ENCODE measurements around the gene XBP1.
"Not testable (repeated sequence)": the region's sequence is repeated elsewhere in the genome, so short reads cannot be mapped to it uniquely, and the experiment has no call there.

Gene XBP1

DNA sequence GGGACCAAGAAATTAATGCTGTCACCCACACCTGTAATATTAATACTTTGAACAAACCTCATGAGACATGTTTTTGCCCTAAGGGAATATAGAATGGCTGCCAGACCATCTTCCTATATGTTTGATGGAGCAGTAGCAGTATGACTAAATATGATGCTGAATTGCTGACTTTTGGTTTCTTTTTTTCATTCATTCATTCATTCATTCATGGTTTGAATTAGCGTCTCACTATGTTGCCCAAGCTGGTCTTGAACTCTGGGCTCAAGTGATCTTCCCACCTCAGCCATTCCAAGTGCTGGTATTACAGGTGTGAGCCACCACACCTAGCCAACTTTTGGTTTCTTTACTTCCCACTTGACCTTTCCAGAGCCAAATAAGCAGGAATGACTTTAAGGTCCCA lies 20.1 kb downstream of the XBP1 start:
- H3K9me3 Mint-ChIP-seq: no peaks in the 10 kb centered on the region
- ATAC-seq: no peak
- H3K27me3 Mint-ChIP-seq: no peaks in the 10 kb centered on the region
- H3K27ac Mint-ChIP-seq: no peak overlapping the region
- H3K4me1 Mint-ChIP-seq: peaks cover 19% of the 10 kb centered on the region
- no peak overlapping the region for H3K4me3 Mint-ChIP-seq
- no peak for DNase-seq

DNA sequence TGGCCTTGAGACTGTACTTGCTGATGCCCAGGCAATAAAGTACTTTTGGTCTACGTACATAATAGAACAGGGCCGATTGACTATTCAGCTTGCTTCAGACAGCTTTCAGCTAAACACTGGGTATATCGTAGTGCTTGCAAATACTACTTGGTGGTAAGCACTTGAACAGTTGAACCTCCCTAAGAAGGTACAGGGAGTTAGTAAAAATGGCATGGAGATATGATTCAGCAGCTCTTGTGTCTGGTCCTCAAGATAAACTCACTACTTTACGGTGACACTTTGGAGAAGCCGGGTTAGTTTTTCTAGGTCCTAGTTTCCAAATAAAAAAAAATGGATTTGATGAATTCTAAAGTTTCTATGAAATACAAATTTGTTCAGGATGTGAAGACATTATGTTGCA lies 20.5 kb downstream of the XBP1 start:
- Mint-ChIP-seq H3K27me3 (no peaks in the 10 kb centered on the region), H3K27ac (no peak overlapping the region), H3K4me1 (peaks cover 20% of the 10 kb centered on the region), H3K9me3 (no peaks in the 10 kb centered on the region), H3K4me3 (no peak overlapping the region)
- ATAC-seq (no peak), DNase-seq (no peak)

DNA sequence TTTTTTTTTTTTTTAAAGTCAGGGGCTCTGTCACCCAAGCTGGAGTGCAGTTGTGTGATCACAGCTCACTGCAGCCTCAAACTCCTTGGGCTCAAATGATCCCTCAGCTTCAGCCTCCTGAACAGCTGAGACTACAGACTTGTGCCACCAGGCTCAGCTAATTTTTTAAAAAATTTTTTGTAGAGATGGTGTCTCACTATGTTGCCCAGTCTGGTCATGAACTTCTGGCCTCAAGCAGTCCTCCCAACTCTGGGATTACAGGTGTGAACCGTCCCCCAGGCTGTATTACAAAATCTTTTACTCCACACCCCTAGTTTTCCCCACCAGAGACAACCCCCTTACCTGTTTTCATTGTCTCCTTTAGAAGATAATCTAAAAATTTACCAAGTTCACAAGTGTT lies 26.0 kb downstream of the XBP1 start:
- no peak overlapping the region for H3K27ac Mint-ChIP-seq
- DNase-seq: no peak
- no peaks in the 10 kb centered on the region for H3K27me3 Mint-ChIP-seq
- peak overlapping the region; percentile 80 to 91 for H3K4me3 Mint-ChIP-seq
- peaks cover 32% of the 10 kb centered on the region for H3K4me1 Mint-ChIP-seq
- no peaks in the 10 kb centered on the region for H3K9me3 Mint-ChIP-seq
- ATAC-seq: no peak

DNA sequence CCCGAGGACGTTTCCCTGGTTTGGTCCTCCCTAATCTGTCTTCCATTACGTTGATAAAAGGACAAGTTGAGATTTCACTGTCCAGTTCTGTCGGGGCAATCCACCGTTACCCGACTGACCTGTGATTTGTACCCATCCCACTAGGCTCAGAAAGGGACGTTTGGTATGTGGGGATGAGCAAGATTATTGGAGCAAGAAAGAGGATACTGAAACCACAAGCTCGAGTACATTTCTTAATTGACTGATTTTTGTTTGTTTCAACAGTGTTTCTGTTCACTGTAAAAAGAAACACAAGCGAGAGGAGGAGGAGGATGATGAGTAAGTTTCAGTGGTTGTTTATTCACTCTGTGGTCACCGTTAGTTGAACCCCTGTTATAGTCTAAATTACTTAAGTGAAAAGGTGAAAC lies 26.9 kb downstream of the XBP1 start:
- Mint-ChIP-seq H3K27me3 (no peaks in the 10 kb centered on the region), H3K4me1 (peaks cover 32% of the 10 kb centered on the region), H3K4me3 (peak overlapping the region; percentile 91 to 93), H3K27ac (peak overlapping the region; percentile 98), H3K9me3 (no peaks in the 10 kb centered on the region)
- DNase-seq (no peak), ATAC-seq (peak; percentile 64)

DNA sequence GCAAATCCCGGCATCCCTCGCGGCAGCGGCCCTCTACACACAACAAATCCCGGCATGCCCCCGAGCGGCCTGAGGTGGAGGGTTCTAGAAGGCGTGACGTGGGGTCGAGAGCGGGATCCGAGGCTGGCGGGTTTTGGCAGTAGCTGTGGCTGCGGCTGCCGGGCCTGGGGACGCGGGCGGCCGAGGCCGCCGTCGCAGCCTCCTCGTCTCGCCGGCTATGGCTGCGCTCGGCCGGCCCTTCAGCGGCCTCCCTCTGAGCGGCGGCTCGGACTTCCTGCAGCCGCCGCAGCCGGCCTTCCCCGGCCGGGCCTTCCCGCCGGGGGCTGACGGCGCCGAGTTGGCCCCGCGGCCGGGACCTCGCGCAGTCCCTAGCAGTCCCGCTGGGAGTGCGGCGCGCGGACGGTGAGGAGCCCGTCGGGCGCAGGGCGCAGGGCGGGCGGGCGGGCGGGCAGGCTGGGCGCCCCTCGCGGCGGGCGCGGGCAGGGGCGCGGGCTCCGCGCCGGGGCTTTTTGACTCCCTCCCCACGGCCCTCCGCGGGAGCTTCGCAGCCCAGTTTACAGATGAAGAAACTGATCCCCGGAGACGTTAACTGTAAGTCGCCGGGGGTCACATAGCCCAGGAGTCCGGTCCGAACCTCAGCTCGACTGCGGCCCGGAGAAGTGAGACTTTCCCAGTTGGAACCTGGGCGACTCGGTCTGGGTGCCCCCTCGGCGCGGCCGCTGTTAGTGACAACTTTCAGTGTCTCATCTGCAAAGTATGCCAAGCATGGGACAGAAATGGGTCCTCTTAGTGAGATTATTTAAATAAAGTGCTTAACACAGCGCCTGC lies 27.5 kb downstream of the XBP1 start, which contains the start of gene CCDC117:
CCDC117 (plus strand) TSS at position 63 of the 828 bp plus-strand sequence; CDS start at position 218, 155 bp downstream.
- no peaks in the 10 kb centered on the region for H3K9me3 Mint-ChIP-seq
- H3K4me3 Mint-ChIP-seq: peak within 1 kb of the TSS; percentile 91 to 93
- ATAC-seq: peak; percentile 92
- H3K27ac Mint-ChIP-seq: peak within 1 kb of the TSS; percentile 98
- peak; percentile 89 to 95 for DNase-seq
- peaks cover 32% of the 10 kb centered on the region for H3K4me1 Mint-ChIP-seq
- no peaks in the 10 kb centered on the region for H3K27me3 Mint-ChIP-seq

DNA sequence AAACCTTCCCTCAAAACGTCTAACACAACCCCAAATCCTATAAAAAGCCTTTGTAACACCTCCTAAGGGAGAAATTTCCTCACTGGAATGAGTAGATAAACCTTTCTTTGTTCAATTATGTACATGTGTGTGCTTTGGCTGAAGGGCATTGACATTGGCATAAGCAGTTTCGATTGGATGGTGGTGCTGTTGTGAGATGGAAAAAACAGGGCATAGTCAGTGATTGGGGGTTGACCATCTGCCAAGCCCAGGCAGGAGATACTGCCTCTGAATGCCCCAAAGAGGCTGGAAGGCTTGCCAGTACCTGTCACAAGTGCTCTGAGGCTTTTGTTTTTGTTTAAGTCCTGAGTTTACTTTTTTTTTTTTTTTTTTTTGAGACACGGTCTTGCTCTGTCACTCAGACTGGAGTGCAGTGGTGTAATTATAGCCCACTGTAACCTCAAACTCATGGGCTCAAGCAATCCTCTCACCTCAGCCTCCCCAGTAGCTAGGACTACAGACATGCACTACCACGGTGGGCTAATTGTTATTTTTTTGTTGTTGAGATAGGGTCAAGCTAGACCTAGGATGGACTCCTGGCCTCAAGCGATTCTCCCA lies 29.1 kb downstream of the XBP1 start:
- H3K27ac Mint-ChIP-seq: no peak overlapping the region
- no peak for ATAC-seq
- no peaks in the 10 kb centered on the region for H3K9me3 Mint-ChIP-seq
- H3K27me3 Mint-ChIP-seq: no peaks in the 10 kb centered on the region
- no peak for DNase-seq
- no peak overlapping the region for H3K4me3 Mint-ChIP-seq
- H3K4me1 Mint-ChIP-seq: peaks cover 28% of the 10 kb centered on the region

DNA sequence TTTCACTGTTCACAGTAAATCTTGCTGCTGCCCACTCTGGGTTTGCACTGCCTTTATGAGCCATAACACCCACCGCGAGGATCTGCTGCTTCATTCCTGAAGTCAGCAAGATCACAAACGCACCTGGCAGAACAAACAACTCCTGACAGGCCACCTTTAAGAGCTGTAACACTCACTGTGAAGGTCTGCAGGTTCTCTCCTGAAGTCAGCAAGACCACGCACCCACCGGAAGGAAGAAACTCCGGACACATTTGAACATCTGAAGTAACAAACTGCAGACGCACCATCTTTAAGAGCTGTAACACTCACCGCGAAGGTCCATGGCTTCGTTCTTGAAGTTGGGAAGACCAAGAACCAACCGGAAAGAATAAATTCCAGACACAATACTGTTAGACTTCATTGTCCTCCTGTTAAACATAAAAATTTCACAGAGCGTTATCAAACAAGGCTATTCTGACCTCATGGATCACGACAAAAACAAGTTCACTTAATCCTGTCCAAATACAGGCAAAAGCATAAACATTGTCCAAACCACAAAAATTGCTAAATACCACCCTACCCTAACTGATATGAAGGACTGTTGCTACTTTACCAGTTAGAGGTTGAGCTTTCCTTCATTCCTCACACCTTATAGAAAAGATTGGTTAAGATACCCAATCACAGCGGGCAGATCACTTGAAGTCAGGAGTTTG lies 30.8 kb downstream of the XBP1 start:
- DNase-seq: no peak
- Mint-ChIP-seq H3K4me1 (peaks cover 11% of the 10 kb centered on the region), H3K27me3 (no peaks in the 10 kb centered on the region), H3K9me3 (no peaks in the 10 kb centered on the region), H3K4me3 (no peak overlapping the region), H3K27ac (no peak overlapping the region)
- ATAC-seq: no peak

DNA sequence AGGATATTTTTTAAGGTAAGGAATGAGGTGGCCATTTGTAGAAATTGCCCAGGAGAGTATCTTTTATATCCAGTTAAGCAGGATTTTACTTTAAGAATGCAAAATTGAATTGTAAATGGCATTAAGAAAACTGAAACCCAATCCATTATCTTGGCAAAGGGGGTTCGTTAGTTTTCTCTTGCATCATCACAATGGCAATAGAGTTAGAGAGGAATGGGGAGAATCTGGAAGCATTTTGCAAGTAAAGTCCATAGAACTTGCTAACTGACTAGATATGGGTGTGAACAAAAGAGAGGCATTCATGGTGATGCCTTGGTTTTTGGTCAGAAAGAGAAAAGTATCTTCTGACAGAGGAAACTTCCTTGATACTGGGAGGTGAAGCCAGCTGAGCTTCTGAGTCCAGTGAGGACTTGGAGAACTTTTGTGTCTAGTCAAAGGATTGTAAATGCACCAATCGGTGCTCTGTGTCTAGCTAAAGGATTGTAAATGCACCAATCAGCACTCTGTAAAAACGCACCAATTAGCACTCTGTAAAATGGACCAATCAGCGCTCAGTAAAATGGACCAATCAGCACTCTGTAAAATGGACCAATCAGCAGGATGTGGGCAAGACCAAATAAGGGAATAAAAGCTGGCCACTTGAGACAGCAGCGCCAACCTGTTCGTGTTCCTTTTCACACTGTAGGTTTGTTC lies 31.5 kb downstream of the XBP1 start:
- ATAC-seq (no peak), DNase-seq (no peak)
- H3K27ac Mint-ChIP-seq: no peak overlapping the region
- no peak overlapping the region for H3K4me3 Mint-ChIP-seq
- no peaks in the 10 kb centered on the region for H3K9me3 Mint-ChIP-seq
- H3K4me1 Mint-ChIP-seq: peaks cover 6% of the 10 kb centered on the region
- no peaks in the 10 kb centered on the region for H3K27me3 Mint-ChIP-seq

DNA sequence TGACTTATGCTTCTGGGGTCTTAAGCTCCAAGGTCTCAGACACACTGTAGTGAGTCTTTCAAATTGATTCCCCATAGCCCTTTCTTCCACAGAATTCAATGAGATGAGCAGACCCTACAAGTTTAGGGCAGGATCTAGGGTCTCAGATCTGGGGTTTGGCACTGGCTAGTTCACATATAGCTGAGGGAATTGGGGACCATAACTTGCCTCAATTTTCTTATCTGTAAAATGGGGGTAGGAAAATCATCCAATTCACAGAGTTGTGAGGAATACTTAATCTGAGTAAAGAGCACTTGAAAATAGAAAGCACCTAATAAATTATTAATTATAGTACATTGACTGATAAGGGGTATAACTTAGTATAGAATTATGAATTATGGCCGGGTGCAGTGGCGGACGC lies 33.7 kb downstream of the XBP1 start:
- no peak overlapping the region for H3K4me3 Mint-ChIP-seq
- ATAC-seq (no peak), DNase-seq (no peak)
- H3K27me3 Mint-ChIP-seq: no peaks in the 10 kb centered on the region
- no peaks in the 10 kb centered on the region for H3K4me1 Mint-ChIP-seq
- H3K27ac Mint-ChIP-seq: no peak overlapping the region
- H3K9me3 Mint-ChIP-seq: no peaks in the 10 kb centered on the region

DNA sequence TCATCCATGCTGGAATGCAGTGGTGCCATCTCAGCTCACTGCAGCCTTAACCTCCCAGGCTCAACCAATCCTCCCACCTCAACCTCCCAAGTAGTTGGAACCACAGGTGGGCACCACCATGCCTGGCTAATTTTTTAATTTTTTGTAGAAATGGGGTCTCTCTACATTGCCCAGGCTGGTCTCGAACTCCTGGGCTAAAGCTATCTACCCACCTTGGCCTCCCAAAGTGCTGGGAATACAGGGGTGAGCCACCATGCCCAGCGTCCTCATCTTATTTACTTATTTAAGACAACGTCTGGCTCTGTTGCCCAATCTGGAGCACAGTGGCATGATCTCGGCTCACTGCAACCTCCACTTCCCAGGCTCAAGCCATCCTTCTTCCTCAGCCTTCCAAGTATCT lies 38.4 kb downstream of the XBP1 start:
- not testable (repeated sequence) for H3K9me3 Mint-ChIP-seq, H3K27ac Mint-ChIP-seq, H3K27me3 Mint-ChIP-seq, H3K4me3 Mint-ChIP-seq, ATAC-seq, H3K4me1 Mint-ChIP-seq, DNase-seq

DNA sequence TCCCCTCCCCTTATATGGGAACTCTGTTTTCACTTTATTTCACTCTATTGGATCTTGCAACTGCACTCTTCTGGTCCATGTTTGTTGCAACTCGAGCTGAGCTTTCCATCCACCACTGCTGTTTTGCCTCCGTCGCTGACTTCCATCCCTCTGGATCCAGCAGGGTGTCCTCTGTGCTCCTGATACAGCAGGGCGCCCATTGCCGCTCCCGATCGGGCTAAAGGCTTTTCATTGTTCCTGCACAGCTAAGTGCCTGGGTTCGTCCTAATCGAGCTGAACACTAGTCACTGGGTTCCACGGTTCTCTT lies 39.0 kb downstream of the XBP1 start:
- no peaks in the 10 kb centered on the region for H3K9me3 Mint-ChIP-seq
- H3K4me3 Mint-ChIP-seq: no peak overlapping the region
- no peak for ATAC-seq
- no peaks in the 10 kb centered on the region for H3K4me1 Mint-ChIP-seq
- no peak overlapping the region for H3K27ac Mint-ChIP-seq
- no peak for DNase-seq
- no peaks in the 10 kb centered on the region for H3K27me3 Mint-ChIP-seq

DNA sequence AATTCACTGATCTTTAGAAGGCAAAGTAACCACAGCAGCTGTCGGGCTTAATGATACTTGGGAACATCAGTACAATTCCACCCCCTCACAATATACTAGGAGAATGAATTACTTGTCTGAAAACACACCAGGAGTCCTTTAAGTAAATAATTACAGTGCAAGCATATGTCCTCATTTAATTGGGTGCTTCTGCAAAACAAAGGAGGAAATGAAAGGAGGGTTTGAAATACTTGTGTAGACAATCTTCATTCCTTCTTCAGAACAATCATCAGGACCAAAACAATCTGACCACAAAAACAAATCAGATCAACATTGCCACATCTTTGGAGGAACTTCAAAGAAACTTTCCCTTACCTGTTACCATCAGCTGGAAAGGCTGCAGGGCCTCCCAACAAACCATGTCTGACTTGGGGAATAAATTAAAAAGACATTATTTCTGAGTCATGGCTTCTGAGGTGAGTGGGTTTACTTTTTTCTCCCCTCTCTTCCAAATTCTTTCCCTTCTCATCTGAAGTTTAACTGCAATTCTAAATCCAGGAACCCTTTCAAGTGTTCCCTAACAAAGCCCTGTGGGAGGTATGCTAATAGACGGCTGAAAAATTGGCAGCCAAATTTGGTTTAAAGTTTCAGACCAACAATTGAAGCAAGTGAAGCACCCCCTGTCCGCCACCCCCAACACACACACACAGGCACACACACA lies 40.4 kb downstream of the XBP1 start:
- Mint-ChIP-seq H3K4me3 (no peak overlapping the region), H3K27me3 (no peaks in the 10 kb centered on the region), H3K27ac (no peak overlapping the region), H3K4me1 (no peaks in the 10 kb centered on the region), H3K9me3 (no peaks in the 10 kb centered on the region)
- ATAC-seq: no peak
- DNase-seq: no peak

DNA sequence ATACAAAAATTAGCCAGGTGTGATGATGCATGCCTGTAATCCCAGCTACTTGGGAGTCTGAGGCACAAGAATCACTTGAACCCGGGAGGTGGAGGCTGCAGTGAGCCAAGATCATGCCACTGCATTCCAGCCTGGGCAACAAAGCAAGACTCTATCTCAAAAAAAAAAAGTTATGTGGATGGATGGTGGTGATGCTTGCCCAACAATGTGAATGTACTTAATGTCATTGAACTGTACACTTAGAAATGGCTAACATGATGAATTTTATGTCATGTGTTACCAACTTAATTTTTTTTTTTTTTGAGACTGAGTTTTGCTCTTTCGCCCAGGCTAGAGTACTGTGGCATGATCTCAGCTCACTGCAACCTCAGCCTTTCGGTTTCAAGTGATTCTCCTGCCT lies 45.9 kb downstream of the XBP1 start:
- H3K27me3 Mint-ChIP-seq, H3K9me3 Mint-ChIP-seq, H3K27ac Mint-ChIP-seq, H3K4me3 Mint-ChIP-seq, H3K4me1 Mint-ChIP-seq, DNase-seq, ATAC-seq: not testable (repeated sequence)

DNA sequence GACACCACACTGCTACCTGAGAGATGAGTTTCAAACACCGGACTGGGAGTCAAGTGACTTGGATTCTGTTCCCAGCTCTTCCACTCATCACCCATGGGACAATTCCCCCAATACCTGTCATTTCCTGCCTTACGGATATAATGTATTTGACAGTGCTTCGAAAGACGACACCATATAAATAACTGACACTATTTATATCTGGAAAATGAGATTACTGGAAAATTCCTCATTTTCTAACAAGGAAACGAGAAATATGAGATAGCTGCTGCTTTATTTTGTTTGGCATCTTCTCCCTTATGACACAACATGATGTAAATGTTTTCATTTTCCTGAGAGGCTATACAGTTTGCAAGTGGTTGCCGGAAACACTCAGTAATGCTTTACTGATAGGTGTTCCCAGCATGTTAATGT lies 49.9 kb downstream of the XBP1 start:
- DNase-seq: no peak
- no peaks in the 10 kb centered on the region for H3K27me3 Mint-ChIP-seq
- no peak for ATAC-seq
- peaks cover 9% of the 10 kb centered on the region for H3K4me1 Mint-ChIP-seq
- H3K4me3 Mint-ChIP-seq: no peak overlapping the region
- no peak overlapping the region for H3K27ac Mint-ChIP-seq
- H3K9me3 Mint-ChIP-seq: no peaks in the 10 kb centered on the region

All from stimulated activated naive CD8-positive, alpha-beta T cell treated with anti-CD3 and anti-CD28 coated beads, Interleukin-15, amount 100 ng/mL, for 72 hours (primary cell).